Measurements from ENCODE around the gene OSBPL5. TPM values are rescaled to one million over a fixed set of nuclear protein-coding genes. Genes with fewer than 3 reads are reported as not detected.

The OSBPL5 gene
- total and polyA plus RNA-seq, 2 of the 4 experiments (the other 2 are of a cell fraction) = 14.9 to 22.3 TPM

DNA sequence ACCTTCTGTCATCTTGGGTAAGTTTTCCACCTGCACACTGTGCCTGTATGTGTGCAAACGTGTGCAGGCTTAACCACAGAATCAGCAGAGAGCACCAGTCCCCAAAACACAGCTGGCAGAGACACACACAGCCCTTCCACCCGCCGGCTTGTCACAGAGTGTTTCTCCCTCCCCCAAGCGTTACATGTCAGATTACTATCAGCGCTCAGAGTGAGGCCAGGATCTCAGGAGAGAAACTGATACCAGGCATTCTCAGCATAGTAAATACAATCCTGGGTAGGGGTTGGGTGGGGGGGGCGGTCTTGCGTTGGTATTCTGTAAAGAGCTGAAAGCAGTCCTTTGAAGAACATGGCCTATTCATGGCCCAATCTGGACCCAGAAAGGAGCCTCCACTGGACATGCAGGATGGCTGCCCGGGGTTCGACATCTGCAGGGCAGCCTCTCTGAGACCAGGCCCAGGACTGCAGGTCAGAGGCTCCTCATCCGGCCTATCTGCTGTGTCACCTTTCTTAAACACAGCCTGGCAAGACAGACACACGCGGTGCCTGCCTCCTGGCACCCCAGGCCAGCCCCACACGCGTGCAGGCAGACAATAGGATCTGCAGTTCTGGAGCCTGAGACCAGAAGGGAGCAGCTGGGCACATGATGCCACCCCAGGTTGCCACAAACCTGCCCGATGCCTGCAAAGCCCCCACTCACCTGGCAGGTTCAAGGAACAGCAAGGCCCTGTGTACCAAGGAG lies 1.7 kb downstream of the OSBPL5 start:
- CTCF ChIA-PET = no interaction called here
- Histone ChIP-seq H3K36me3 (ENCODE audit: control insufficient read depth, insufficient read depth, low read length) (no peaks in the 10 kb centered on the region), H3K9me3 (ENCODE audit: control insufficient read depth, insufficient read depth, low read length) (no peaks in the 10 kb centered on the region), H3K4me1 (ENCODE audit: control insufficient read depth, insufficient read depth, low read length) (peaks cover 40% of the 10 kb centered on the region), H3K79me1 (ENCODE audit: low read depth in 1 of 2, low read length in 2 of 2) (peaks cover 18 to 62% of the 10 kb centered on the region in 2 experiments), H4K8ac (ENCODE audit: low read depth in 2 of 2, low read length in 2 of 2) (no peak overlapping the region), H2AK5ac (ENCODE audit: low read depth, low read length) (peak overlapping the region; percentile 17), H4K20me1 (ENCODE audit: insufficient read depth, low read length) (peaks cover 57% of the 10 kb centered on the region), H4K5ac (ENCODE audit: low read depth, low read length) (0 out of 2 replicates have a peak overlapping the region, but pooled peaks have one; percentile 5), H3K27me3 (ENCODE audit: control insufficient read depth, insufficient read depth, low read length) (no peaks in the 10 kb centered on the region), H2AK9ac (replicated peaks; ENCODE audit: low read depth, low read length, poor library complexity) (peak overlapping the region; percentile 82), H3K4me2 (ENCODE audit: low read depth, low read length) (peak overlapping the region; percentile 70), H4K91ac (ENCODE audit: insufficient read depth, low read depth, low read length) (0 out of 2 replicates have a peak overlapping the region, but pooled peaks have one; percentile 38), H3K56ac (ENCODE audit: extremely low read depth, insufficient read depth, low read length) (no peak overlapping the region), H3K23ac (ENCODE audit: low read depth, low read length) (peak overlapping the region; percentile 34), H3K4me3 (ENCODE audit: insufficient read depth, low read depth, low read length) (peak overlapping the region; percentile 64), H2BK15ac (ENCODE audit: low read depth, low read length) (no peak overlapping the region), H2BK20ac (ENCODE audit: low read depth, low read length) (no peak overlapping the region), H3K9me1 (ENCODE audit: insufficient read depth, low read length) (peaks cover 12% of the 10 kb centered on the region), H2BK5ac (ENCODE audit: low read depth, low read length, poor library complexity, severe bottlenecking) (no peak overlapping the region), H2BK120ac (ENCODE audit: low read depth, low read length) (no peak overlapping the region), H3K14ac (replicated peaks; ENCODE audit: low read depth, low read length) (0 out of 2 replicates have a peak overlapping the region, but pooled peaks have one; percentile 51), H3K4ac (ENCODE audit: low read depth, low read length) (peak overlapping the region; percentile 50), H3K9ac (ENCODE audit: low read depth, low read length) (peak overlapping the region; percentile 84), H3K18ac (ENCODE audit: low read depth, low read length) (no peak overlapping the region), H2AFZ (replicated peaks; ENCODE audit: low read length, poor library complexity) (no peak overlapping the region), H3K27ac (ENCODE audit: insufficient read depth, low read length) (peak overlapping the region; percentile 37)
- DNase-seq (no peak), ATAC-seq (ENCODE audit: low read depth) (no peak)
- 76% methylated on average over 5 of the region's 15 CpGs; no CpG with 5 or more reads in 1 of the 2 experiments for WGBS, 2 experiments (ENCODE audit: extremely low coverage in 2 of 2, insufficient read length in 1 of 2)
- POLR2A ChIA-PET (ENCODE audit: unreplicated experiment) = no interaction called here
- intact Hi-C loops (cut with micrococcal nuclease) = loop anchor here (5.0 to 10.0 kb wide), 2 partner anchors 41 to 109 kb away; partner anchors contain the start of gene CARS1
- in situ Hi-C loops (cut with MboI; ENCODE audit: low sequenced_read_pairs) = no loop called here
- BruUV-seq (replicated peaks) = no TSS peak
- dilution Hi-C loops (cut with HindIII; ENCODE audit: low sequenced_read_pairs, unreplicated experiment) = no loop called here
- TF ChIP-seq RFX5 (IDR thresholded peaks at IDR 0.05; ENCODE audit: low read depth, low read length) (no peak), MAZ (IDR thresholded peaks at IDR 0.05; ENCODE audit: borderline replicate concordance, low read depth, low read length) (no peak), CHD1 (IDR thresholded peaks at IDR 0.05; ENCODE audit: low read depth, low read length) (no peak), FOS (IDR thresholded peaks at IDR 0.05; ENCODE audit: low read depth, low read length) (no peak), MAFK (IDR thresholded peaks at IDR 0.05; ENCODE audit: low read depth, low read length) (no peak), MXI1 (IDR thresholded peaks at IDR 0.05; ENCODE audit: borderline replicate concordance, low read depth, low read length) (no peak), RAD21 (IDR thresholded peaks at IDR 0.05; ENCODE audit: low read length) (no peak), CEBPB (IDR thresholded peaks at IDR 0.05; ENCODE audit: low read depth, low read length) (no peak), BHLHE40 (IDR thresholded peaks at IDR 0.05; ENCODE audit: low read depth, low read length) (no peak), NFE2L2 (IDR thresholded peaks at IDR 0.05; ENCODE audit: low read depth, low read length) (no peak), RCOR1 (IDR thresholded peaks at IDR 0.05; ENCODE audit: insufficient replicate concordance, low read length) (no peak)
- TF ChIP-seq, protein P1, sequence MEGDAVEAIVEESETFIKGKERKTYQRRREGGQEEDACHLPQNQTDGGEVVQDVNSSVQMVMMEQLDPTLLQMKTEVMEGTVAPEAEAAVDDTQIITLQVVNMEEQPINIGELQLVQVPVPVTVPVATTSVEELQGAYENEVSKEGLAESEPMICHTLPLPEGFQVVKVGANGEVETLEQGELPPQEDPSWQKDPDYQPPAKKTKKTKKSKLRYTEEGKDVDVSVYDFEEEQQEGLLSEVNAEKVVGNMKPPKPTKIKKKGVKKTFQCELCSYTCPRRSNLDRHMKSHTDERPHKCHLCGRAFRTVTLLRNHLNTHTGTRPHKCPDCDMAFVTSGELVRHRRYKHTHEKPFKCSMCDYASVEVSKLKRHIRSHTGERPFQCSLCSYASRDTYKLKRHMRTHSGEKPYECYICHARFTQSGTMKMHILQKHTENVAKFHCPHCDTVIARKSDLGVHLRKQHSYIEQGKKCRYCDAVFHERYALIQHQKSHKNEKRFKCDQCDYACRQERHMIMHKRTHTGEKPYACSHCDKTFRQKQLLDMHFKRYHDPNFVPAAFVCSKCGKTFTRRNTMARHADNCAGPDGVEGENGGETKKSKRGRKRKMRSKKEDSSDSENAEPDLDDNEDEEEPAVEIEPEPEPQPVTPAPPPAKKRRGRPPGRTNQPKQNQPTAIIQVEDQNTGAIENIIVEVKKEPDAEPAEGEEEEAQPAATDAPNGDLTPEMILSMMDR (conservative IDR thresholded peaks at IDR 0.05; ENCODE audit: low read depth, low read length) = no peak
- TF ChIP-seq, protein P2, sequence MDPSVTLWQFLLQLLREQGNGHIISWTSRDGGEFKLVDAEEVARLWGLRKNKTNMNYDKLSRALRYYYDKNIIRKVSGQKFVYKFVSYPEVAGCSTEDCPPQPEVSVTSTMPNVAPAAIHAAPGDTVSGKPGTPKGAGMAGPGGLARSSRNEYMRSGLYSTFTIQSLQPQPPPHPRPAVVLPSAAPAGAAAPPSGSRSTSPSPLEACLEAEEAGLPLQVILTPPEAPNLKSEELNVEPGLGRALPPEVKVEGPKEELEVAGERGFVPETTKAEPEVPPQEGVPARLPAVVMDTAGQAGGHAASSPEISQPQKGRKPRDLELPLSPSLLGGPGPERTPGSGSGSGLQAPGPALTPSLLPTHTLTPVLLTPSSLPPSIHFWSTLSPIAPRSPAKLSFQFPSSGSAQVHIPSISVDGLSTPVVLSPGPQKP (IDR thresholded peaks at IDR 0.05; ENCODE audit: borderline replicate concordance, low read depth, low read length) = no peak
- TF ChIP-seq, protein P3, sequence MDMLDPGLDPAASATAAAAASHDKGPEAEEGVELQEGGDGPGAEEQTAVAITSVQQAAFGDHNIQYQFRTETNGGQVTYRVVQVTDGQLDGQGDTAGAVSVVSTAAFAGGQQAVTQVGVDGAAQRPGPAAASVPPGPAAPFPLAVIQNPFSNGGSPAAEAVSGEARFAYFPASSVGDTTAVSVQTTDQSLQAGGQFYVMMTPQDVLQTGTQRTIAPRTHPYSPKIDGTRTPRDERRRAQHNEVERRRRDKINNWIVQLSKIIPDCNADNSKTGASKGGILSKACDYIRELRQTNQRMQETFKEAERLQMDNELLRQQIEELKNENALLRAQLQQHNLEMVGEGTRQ (IDR thresholded peaks at IDR 0.05; ENCODE audit: low read depth, low read length) = no peak

All from IMR-90 (cell line).